Measurements from ENCODE around the gene RSRP1.

- no peak for TF ChIP-seq CTCF (IDR thresholded peaks at IDR 0.05; ENCODE audit: extremely low read depth in 1 of 2, insufficient read depth in 1 of 2, low read depth in 1 of 2, low read length in 2 of 2)
- no peak for TF ChIP-seq EZH2 (IDR thresholded peaks at IDR 0.05; ENCODE audit: borderline replicate concordance, low read depth, low read length, severe bottlenecking)
- TF ChIP-seq POLR2A (IDR thresholded peaks at IDR 0.05; ENCODE audit: low read depth, low read length), result no peak
- TF ChIP-seq POLR2AphosphoS5 (IDR thresholded peaks at IDR 0.05; ENCODE audit: insufficient read depth, low read depth, low read length), result no peak
- no peak for TF ChIP-seq JUN (IDR thresholded peaks at IDR 0.05; ENCODE audit: borderline replicate concordance, insufficient read depth, insufficient read length, low read depth)
- no peak for TF ChIP-seq FOS (IDR thresholded peaks at IDR 0.05; ENCODE audit: borderline replicate concordance, insufficient read depth, low read length)
- TF ChIP-seq GATA2 (IDR thresholded peaks at IDR 0.05; ENCODE audit: insufficient read depth, insufficient read length, low read depth, low read length), result no peak
- no peak for TF ChIP-seq MYC (IDR thresholded peaks at IDR 0.05; ENCODE audit: low read depth, low read length)
These were observed 29.5 kb downstream of the RSRP1 start for GRCh38 chr1:25217598-25218232.

Measured in endothelial cell of umbilical vein (primary cell).